ENCODE results near the gene RNF8. TPM values are rescaled to one million over a fixed set of nuclear protein-coding genes. Genes with fewer than 3 reads are reported as not detected.

The RNF8 gene, protein sequence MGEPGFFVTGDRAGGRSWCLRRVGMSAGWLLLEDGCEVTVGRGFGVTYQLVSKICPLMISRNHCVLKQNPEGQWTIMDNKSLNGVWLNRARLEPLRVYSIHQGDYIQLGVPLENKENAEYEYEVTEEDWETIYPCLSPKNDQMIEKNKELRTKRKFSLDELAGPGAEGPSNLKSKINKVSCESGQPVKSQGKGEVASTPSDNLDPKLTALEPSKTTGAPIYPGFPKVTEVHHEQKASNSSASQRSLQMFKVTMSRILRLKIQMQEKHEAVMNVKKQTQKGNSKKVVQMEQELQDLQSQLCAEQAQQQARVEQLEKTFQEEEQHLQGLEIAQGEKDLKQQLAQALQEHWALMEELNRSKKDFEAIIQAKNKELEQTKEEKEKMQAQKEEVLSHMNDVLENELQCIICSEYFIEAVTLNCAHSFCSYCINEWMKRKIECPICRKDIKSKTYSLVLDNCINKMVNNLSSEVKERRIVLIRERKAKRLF
- 31.2 and 37.5 TPM in 2 replicates for total RNA-seq

DNA sequence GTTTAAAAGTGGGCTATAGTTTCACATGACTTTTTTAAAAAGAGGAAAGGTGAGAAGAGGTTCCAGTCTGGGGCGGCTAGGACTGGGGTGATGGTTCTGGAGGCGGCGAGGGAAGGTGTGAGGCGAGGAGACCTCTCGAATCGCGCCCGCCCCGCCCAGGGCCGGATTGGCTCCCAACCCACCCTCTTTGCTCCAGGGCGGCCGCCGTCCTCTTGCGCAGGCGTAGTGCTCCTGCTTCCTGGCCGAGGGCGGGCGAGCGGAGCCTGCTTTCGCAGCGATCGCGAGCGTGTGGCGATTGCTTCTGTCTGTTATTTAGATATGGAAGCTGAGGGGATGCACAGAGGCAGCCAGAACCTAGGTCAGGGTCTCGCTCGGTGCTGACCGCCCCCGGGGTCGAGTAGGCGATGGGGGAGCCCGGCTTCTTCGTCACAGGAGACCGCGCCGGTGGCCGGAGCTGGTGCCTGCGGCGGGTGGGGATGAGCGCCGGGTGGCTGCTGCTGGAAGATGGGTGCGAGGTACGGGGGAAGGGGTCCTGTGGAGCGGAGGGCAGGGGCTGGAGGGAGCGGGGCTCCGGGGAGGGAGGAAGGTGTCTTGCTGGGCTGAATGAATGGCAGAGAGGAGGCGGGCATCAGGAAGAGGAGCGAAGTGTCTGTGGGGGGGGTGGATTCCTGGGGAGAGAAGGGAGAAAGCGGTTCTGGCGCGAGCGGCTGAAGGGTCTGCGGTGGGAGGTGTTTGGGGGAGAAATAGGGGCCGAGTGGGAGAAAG is at the start of gene RNF8:
TSS of gene RNF8 (plus strand) at position 223 of the 765 bp plus-strand sequence. CDS start at position 405, 182 bp downstream.

DNA sequence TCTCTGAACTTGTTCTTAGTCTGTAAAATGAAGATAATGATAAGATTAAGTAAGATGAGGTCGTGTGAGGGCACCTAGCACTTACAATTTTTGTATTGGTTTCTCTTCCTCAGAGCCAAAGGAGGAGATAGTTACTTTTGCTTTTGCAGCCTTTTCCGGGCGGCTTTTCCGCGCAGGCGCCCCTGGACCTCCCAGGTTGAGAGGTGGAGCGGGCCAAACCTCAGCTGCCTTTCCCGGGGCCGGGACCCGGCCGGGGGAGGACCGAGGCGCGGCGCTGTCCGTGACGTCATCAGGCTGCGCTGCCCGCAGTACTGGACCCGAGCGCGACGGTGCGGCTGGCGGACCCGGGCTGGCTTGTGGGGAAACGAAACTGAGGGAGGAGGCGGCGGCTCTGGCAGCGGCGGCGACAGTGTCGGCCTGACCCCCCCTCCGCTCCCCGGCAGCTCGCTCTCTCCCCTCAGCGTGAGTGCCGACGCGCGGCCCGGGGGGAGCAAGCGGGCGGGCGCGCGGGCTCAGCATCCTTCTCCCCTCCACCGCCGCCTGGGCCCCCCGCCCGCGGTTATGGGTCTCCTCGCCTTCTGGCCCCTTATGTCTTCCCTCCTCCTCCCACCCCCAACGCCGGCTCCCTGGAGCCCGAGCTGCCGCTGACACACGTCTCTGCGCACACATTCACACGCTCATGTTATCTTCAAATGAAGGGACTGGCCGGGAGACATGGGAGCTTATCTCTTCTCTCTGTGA is 79.3 kb downstream of the RNF8 start, which contains the start of gene CMTR1:
TSS of gene CMTR1 (plus strand) at position 306 of the 741 bp plus-strand sequence. CDS start 2,409 bp downstream, outside the sequence.

Other genes starting within 250 kb of the RNF8 start
- 0.52 and 0.54 TPM in 2 replicates for gene PIM1, start 183.8 kb upstream of the RNF8 start, total RNA-seq
- gene TBC1D22B, start 96.2 kb upstream of the RNF8 start, total RNA-seq, result 8.1 and 9.3 TPM in 2 replicates
- 5.8 and 6.8 TPM in 2 replicates for gene TMEM217, start 95.8 kb upstream of the RNF8 start, total RNA-seq
- 26.9 and 31.6 TPM in 2 replicates for gene CMTR1, start 79.2 kb downstream of the RNF8 start, total RNA-seq
- gene CCDC167, start 145.9 kb downstream of the RNF8 start, total RNA-seq, result 10.5 and 11.8 TPM in 2 replicates

All from dermis lymphatic vessel endothelial cell (primary cell).